Lower lobe of right lung (tissue), 2 donors: Measurements from ENCODE around the gene GMFB. TPM values are rescaled to one million over a fixed set of nuclear protein-coding genes. Genes with fewer than 3 reads are reported as not detected.
"Not testable (repeated sequence)": the region's sequence is repeated elsewhere in the genome, so short reads cannot be mapped to it uniquely, and the experiment has no call there.

Source experiments
- ATAC-seq, 2 donors: fragments of 200-7000 bp; cut with Tn5 transposase; one replicate each; pipeline ENCODE4 v1.9.1; 2020 to 2022; ENCODE audit warnings: mild to moderate bottlenecking in 2 of 2, moderate library complexity in 2 of 2
- DNase-seq: peaks from one replicate; pipeline ENCODE4 v3.0.0-alpha.2; 2020
- H3K27ac ChIP-seq: fragments of 200-600 bp; one replicate; pipeline ENCODE4 v1.8.0; 2022
- H3K27me3 ChIP-seq: fragments of 200-600 bp; one replicate; pipeline ENCODE4 v1.8.0; 2022; ENCODE audit warnings: low read depth
- H3K36me3 ChIP-seq: fragments of 200-600 bp; one replicate; pipeline ENCODE4 v1.8.0; 2022; ENCODE audit warnings: mild to moderate bottlenecking
- H3K4me1 ChIP-seq: fragments of 200-600 bp; one replicate; pipeline ENCODE4 v1.8.0; 2022
- H3K4me3 ChIP-seq: fragments of 200-600 bp; one replicate; pipeline ENCODE4 v1.8.0; 2022; ENCODE audit warnings: mild to moderate bottlenecking
- H3K9me3 ChIP-seq: fragments of 200-600 bp; one replicate; pipeline ENCODE4 v1.8.0; 2022
- CTCF ChIP-seq: fragments of 200-600 bp; IDR thresholded peaks from one replicate; pipeline ENCODE4 v1.8.0; 2022; ENCODE audit warnings: antibody characterized with exemption, mild to moderate bottlenecking
- intact Hi-C: fragments of 100-400 bp; cut with DNase I; formaldehyde crosslinking; loops from one replicate; pipeline ENCODE4 v1.11.0; 2022
- total RNA-seq: library from RNA; stranded (reverse); fragmentation: NEBNext Ultra II Directional; extraction: Animal tissue kit (Norgen Biotek cat#: 25700); gene quantifications from one replicate; pipeline ENCODE4 v1.2.1, GENCODE V29; 2021
- donor health status: DM: no; HTN: yes; CAD: no; lungs with severe emphysema.

The GMFB gene
- total RNA-seq, 1 donor from 2014 or later: 41.4 TPM

- H3K36me3 ChIP-seq: no peaks in the 10 kb centered on the region
- intact Hi-C loops: no loop called here
- TF ChIP-seq CTCF: no peak
- no peak overlapping the region for H3K4me3 ChIP-seq
- H3K9me3 ChIP-seq: no peaks in the 10 kb centered on the region
- H3K27ac ChIP-seq: no peak overlapping the region
- no peak for ATAC-seq
- H3K27me3 ChIP-seq: no peaks in the 10 kb centered on the region
- H3K4me1 ChIP-seq: peaks cover 56% of the 10 kb centered on the region
- DNase-seq: no peak
Measured at GRCh38 chr14:54438703-54439102, 50.1 kb downstream of the GMFB start.

- H3K27ac ChIP-seq, DNase-seq, ATAC-seq, H3K36me3 ChIP-seq, H3K4me3 ChIP-seq, H3K27me3 ChIP-seq, H3K9me3 ChIP-seq, intact Hi-C loops: not testable (repeated sequence)
- peaks cover 56% of the 10 kb centered on the region for H3K4me1 ChIP-seq
Measured at GRCh38 chr14:54437954-54438353, 50.8 kb downstream of the GMFB start.

- no peak for TF ChIP-seq CTCF
- no peaks in the 10 kb centered on the region for H3K27me3 ChIP-seq
- intact Hi-C loops: no loop called here
- peaks cover 51% of the 10 kb centered on the region for H3K4me1 ChIP-seq
- H3K27ac ChIP-seq: no peak overlapping the region
- no peak for DNase-seq
- no peaks in the 10 kb centered on the region for H3K9me3 ChIP-seq
- ATAC-seq: peak in 1 of 2 donors; percentile 18
- H3K4me3 ChIP-seq: no peak overlapping the region
- H3K36me3 ChIP-seq: peaks cover 11% of the 10 kb centered on the region
Measured at GRCh38 chr14:54435500-54435981, 53.2 kb downstream of the GMFB start.

DNA sequence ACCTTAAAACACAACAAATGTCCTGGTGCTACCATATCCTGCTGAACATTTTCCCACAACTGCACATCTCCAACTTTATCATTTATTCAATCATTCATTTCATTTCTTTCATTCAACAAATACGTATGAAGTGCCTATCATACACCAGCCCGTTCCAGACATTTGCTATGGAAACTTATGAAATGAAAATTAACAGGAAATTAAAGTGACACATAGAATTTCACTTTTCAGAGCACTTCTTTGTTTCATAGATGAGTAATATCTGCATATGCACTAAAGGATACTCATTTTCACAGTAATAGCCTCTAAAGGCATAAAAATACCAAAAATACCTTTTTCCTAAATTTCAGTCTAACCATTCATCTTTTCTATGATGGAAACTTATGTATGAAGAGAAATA lies 60.3 kb downstream of the GMFB start:
- Histone ChIP-seq H3K4me1 (no peaks in the 10 kb centered on the region), H3K4me3 (no peak overlapping the region), H3K27ac (no peak overlapping the region), H3K36me3 (peaks cover 70% of the 10 kb centered on the region), H3K9me3 (no peaks in the 10 kb centered on the region), H3K27me3 (no peaks in the 10 kb centered on the region)
- ATAC-seq: no peak
- no peak for TF ChIP-seq CTCF
- intact Hi-C loops: no loop called here
- DNase-seq: no peak

DNA sequence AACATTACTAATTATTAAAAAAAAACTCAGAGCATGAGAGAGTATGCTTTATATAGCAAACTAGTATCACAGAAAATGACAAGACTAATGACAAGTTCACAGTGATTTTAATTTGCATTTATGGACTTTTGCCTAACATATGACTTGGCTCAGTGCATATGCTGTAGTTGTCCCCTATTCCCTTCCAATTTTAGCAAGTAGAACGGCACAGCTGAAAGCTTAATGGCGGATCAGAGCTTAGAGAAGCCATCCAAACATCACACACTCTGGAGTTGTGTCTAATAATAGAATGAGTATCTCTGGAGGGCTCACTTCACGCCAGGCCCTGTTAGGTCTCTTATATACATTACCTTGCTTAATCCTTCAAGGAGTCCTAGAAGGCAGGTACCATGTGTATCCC lies 60.9 kb downstream of the GMFB start:
- Histone ChIP-seq H3K36me3 (peaks cover 70% of the 10 kb centered on the region), H3K9me3 (no peaks in the 10 kb centered on the region), H3K4me3 (no peak overlapping the region), H3K4me1 (no peaks in the 10 kb centered on the region), H3K27me3 (no peaks in the 10 kb centered on the region), H3K27ac (no peak overlapping the region)
- DNase-seq (no peak), ATAC-seq (no peak)
- no peak for TF ChIP-seq CTCF
- intact Hi-C loops: no loop called here

GRCh38 chr14:54425537-54426274 lies 63.1 kb downstream of the GMFB start:
- Histone ChIP-seq H3K27me3 (no peaks in the 10 kb centered on the region), H3K27ac (no peak overlapping the region), H3K9me3 (no peaks in the 10 kb centered on the region), H3K36me3 (peaks cover 61% of the 10 kb centered on the region), H3K4me1 (no peaks in the 10 kb centered on the region), H3K4me3 (no peak overlapping the region)
- DNase-seq (no peak), ATAC-seq (peak in 1 of 2 donors; percentile 49)
- intact Hi-C loops: no loop called here
- no peak for TF ChIP-seq CTCF
